NB4 (cell line): ENCODE data around the gene ARFGEF3.

Experiments used
- DNase-seq: peaks from one replicate; pipeline ENCODE4 v3.0.0; 2010; ENCODE audit warnings: low read depth
- H3K4me3 ChIP-seq: one replicate; pipeline ENCODE4 v1.5.1; 2011; ENCODE audit warnings: mild to moderate bottlenecking, low read depth, low read length, moderate library complexity
- MYC ChIP-seq: IDR thresholded peaks from 2 replicates; pipeline ENCODE4 v1.6.1; 2011; ENCODE audit warnings: low read depth, low read length
- POLR2A ChIP-seq: IDR thresholded peaks from 2 replicates; pipeline ENCODE4 v1.6.1; 2011; ENCODE audit warnings: mild to moderate bottlenecking; ENCODE audit not compliant: insufficient read length; ENCODE audit errors: extremely low read depth
- TF ChIP-seq, protein P1 (sequence below): IDR thresholded peaks from 2 replicates; pipeline ENCODE4 v1.6.1; 2011; ENCODE audit warnings: low read depth, low read length
- TF ChIP-seq, protein P2 (sequence below): IDR thresholded peaks from one replicate; pipeline ENCODE4 v1.5.1; 2012; ENCODE audit warnings: low read depth, low read length

ARFGEF3 gene

DNA sequence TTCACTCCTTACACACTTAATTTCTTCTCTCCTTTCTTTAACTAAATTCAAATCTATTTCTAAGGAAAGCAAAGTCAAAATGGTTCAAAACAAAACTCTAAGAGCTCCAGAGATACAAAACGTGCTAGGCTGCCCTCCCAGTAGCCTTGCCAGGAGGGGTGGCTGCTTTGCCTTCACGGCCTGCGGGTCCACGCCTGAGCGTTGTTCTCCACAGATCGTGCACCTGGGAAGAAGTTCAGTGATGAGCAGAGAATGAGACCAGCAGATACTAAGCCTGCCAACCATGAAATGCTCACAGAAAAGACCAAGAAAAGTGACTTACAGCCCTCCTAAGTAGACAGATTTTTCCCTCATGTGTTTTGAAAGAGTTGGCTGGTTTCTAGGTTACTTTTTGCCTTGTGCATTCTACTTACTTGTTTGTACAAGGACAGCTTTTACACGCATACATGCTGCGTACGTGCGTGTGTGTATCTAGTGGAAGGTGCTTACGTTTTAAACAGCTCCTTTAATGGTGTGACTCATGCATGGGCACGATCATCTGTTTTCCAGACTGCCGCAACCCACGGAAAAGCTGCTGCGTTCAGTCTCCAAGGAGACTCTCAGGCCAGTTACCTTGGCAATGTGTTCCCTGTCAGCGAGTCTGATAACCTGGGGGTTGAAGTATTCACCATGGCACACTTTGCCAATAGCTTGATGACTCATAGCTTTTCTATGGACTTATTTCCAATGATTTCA is 88.9 kb downstream of the ARFGEF3 start:
- DNase-seq = no peak
- TF ChIP-seq MYC (no peak), POLR2A (no peak)
- TF ChIP-seq, protein P1, sequence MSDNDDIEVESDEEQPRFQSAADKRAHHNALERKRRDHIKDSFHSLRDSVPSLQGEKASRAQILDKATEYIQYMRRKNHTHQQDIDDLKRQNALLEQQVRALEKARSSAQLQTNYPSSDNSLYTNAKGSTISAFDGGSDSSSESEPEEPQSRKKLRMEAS = no peak
- TF ChIP-seq, protein P2, sequence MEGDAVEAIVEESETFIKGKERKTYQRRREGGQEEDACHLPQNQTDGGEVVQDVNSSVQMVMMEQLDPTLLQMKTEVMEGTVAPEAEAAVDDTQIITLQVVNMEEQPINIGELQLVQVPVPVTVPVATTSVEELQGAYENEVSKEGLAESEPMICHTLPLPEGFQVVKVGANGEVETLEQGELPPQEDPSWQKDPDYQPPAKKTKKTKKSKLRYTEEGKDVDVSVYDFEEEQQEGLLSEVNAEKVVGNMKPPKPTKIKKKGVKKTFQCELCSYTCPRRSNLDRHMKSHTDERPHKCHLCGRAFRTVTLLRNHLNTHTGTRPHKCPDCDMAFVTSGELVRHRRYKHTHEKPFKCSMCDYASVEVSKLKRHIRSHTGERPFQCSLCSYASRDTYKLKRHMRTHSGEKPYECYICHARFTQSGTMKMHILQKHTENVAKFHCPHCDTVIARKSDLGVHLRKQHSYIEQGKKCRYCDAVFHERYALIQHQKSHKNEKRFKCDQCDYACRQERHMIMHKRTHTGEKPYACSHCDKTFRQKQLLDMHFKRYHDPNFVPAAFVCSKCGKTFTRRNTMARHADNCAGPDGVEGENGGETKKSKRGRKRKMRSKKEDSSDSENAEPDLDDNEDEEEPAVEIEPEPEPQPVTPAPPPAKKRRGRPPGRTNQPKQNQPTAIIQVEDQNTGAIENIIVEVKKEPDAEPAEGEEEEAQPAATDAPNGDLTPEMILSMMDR = no peak
- H3K4me3 ChIP-seq = no peak overlapping the region

DNA sequence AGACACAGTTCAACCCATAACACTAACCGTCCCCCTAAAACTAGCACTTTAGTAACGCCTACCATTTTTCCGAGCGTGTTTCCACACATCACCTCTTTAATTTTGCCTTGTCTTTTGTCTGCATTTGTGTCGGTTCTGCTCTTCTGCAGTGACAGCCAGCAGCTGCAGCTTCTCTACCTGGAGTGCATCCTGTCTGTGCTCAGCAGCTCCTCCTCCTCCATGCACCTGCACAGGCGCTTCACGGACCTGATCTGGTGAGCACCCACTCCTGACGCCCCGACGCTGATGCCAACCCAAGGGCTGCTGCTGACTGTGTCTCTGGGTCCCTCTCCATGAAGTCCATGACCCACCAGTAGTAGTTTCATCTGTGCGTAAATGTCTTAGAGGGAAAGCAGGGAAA is 92.0 kb downstream of the ARFGEF3 start:
- no peak for TF ChIP-seq POLR2A
- no peak for TF ChIP-seq MYC
- TF ChIP-seq, protein P1 = no peak
- TF ChIP-seq, protein P2 = no peak
- no peak overlapping the region for H3K4me3 ChIP-seq
- no peak for DNase-seq

DNA sequence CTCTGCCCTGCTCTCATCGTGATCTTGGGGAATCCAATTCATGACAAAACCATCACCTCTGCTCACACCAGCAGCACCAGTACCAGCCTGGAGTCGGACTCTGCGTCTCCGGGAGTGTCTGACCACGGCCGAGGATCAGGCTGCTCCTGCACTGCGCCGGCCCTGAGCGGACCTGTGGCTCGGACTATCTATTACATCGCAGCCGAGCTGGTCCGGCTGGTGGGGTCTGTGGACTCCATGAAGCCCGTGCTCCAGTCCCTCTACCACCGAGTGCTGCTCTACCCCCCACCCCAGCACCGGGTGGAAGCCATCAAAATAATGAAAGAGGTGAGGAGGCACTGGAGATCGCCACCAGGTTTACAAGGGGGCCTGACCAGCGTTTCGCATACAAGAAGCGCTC is 93.7 kb downstream of the ARFGEF3 start:
- no peak overlapping the region for H3K4me3 ChIP-seq
- DNase-seq = no peak
- TF ChIP-seq, protein P2 = no peak

DNA sequence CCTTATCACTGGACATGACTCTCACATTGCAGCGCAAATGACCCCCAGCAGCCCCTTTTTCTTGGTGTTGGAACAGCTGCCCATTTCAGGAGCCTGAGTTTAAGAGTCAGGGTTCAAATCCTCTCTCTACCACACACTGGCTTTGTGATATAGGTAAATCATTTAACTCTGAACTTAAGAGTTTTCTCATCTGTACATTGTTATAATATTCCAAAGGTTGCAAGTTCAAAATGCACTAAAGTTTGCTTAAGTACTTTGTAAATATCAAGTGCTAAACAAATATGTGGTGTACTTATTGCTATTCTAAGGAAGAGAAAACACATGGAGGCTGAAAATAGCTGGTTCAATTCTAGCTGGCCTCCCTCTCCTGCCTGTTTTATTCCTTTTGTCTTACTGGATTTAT is 95.9 kb downstream of the ARFGEF3 start:
- no peak overlapping the region for H3K4me3 ChIP-seq
- TF ChIP-seq, protein P1 = no peak
- TF ChIP-seq MYC = no peak
- TF ChIP-seq POLR2A = no peak
- TF ChIP-seq, protein P2 = no peak
- DNase-seq = no peak

DNA sequence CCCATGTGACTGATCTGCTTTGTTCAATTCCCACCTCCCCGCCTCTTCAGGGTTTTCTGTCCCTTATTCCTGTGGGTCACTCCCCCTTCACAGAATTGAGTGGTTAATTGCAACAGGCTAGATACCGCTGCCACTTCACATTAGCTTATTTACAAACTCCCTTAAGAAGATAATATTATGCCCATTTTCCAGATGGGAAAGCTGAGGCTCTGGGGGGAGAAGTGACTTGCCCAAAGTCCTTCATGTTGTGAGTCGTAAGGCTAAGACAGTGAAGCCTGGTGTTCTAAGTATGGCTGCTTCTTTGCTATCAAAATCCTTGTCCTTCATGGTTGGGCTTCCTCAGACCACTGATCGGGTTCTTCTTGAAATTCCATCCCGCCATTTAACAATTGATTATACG is 96.5 kb downstream of the ARFGEF3 start:
- H3K4me3 ChIP-seq = no peak overlapping the region
- no peak for DNase-seq
- TF ChIP-seq, protein P2 = no peak
- TF ChIP-seq POLR2A (no peak), MYC (no peak)
- TF ChIP-seq, protein P1 = no peak

DNA sequence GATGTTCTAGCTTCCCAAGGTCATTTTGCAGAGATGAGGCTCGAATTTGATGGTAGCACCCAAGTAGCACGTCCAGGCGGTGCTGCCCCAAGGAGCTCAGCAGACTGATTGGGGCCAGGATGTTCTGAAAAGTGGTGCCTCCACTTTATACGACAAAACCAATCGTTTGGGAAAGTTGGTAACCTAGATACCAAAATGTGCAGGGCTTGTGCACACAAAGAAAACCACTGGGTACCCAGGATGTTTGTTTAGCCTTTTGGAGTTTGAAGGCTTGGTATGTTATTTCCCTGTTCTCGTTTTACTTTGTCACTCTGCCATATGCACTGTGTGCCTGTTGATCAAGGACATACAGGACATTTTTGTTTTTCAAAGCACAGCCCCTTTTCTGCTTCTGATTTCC is 97.3 kb downstream of the ARFGEF3 start:
- TF ChIP-seq, protein P1 = no peak
- TF ChIP-seq, protein P2 = no peak
- no peak for TF ChIP-seq MYC
- TF ChIP-seq POLR2A = no peak
- H3K4me3 ChIP-seq = no peak overlapping the region
- no peak for DNase-seq
